Sigmoid colon (tissue), 4 donors: ENCODE data around the gene PRXL2A.

Source experiments
- EP300 ChIP-seq, 4 donors: sonication (generic); formaldehyde crosslinking; IDR thresholded peaks; one replicate each; pipeline ENCODE4 v1.6.1; 2017; ENCODE audit warnings: antibody characterized with exemption in 4 of 4
- POLR2A ChIP-seq, 2 donors: fragments of 450-650 bp; IDR thresholded peaks; one replicate each; pipeline ENCODE4 v1.6.1; 2016; ENCODE audit warnings: antibody characterized with exemption in 2 of 2, mild to moderate bottlenecking in 2 of 2, moderate library complexity in 2 of 2
- POLR2AphosphoS5 ChIP-seq, 4 donors: sonication (generic); formaldehyde crosslinking; IDR thresholded peaks; one replicate each; pipeline ENCODE4 v1.6.1; 2017; ENCODE audit warnings: antibody characterized with exemption in 4 of 4
- TF ChIP-seq, protein P1 (sequence below), 4 experiments: fragments of 450-650 bp in 3 of 4; fragments of 200-600 bp in 1 of 4; IDR thresholded peaks; one replicate each; pipeline ENCODE4 v1.5.1; 2016 to 2019; ENCODE audit warnings: antibody characterized with exemption in 4 of 4, mild to moderate bottlenecking in 3 of 4, moderate library complexity in 2 of 4

DNA sequence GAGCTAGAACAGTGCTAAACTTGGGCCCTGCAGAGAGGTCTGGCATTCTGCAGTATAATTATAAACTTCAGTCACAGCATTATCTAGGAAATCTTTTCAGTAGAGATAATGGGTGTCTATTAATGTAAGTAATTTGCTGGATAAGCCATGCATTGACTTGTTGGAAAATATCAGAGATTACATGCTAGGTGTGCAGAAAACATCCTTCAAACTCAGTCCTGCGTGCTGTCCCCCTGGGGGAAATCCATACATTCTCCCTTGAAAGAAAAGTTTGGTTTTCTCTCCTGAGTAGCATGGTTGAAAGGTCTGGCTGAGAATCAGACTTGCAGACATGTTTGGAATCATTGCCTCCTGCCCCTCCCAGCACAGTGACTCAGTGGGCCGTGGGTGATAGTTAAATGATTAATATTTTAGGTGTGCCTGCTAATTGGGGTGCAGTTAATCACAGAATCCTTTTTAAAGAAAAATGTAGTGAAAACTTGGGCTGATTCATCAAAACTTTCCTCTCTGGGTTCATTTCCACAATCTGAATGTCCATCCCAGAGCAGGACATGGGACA lies 13.9 kb upstream of the PRXL2A start:
- TF ChIP-seq, protein P1, sequence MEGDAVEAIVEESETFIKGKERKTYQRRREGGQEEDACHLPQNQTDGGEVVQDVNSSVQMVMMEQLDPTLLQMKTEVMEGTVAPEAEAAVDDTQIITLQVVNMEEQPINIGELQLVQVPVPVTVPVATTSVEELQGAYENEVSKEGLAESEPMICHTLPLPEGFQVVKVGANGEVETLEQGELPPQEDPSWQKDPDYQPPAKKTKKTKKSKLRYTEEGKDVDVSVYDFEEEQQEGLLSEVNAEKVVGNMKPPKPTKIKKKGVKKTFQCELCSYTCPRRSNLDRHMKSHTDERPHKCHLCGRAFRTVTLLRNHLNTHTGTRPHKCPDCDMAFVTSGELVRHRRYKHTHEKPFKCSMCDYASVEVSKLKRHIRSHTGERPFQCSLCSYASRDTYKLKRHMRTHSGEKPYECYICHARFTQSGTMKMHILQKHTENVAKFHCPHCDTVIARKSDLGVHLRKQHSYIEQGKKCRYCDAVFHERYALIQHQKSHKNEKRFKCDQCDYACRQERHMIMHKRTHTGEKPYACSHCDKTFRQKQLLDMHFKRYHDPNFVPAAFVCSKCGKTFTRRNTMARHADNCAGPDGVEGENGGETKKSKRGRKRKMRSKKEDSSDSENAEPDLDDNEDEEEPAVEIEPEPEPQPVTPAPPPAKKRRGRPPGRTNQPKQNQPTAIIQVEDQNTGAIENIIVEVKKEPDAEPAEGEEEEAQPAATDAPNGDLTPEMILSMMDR (IDR thresholded peaks at IDR 0.05) = no peak
- TF ChIP-seq POLR2A (IDR thresholded peaks at IDR 0.05) (no peak), EP300 (IDR thresholded peaks at IDR 0.05) (no peak), POLR2AphosphoS5 (IDR thresholded peaks at IDR 0.05) (no peak)
